HG02943 (cell line): ENCODE results near the gene PSMB11.
"Not testable (repeated sequence)": the region's sequence is repeated elsewhere in the genome, so short reads cannot be mapped to it uniquely, and the experiment has no call there.

Experiments used
- ATAC-seq: cut with Tn5 transposase; IDR thresholded peaks from one replicate; pipeline ENCODE4 v1.9.1; 2021; ENCODE audit warnings: mild to moderate bottlenecking, low read depth, moderate library complexity; ENCODE audit not compliant: unreplicated experiment

The PSMB11 gene

GRCh38 chr14:23013054-23013748, 28.8 kb upstream of the PSMB11 start:
- no peak for ATAC-seq

GRCh38 chr14:23013749-23014054, 28.3 kb upstream of the PSMB11 start:
- not testable (repeated sequence) for ATAC-seq

GRCh38 chr14:23015618-23016017, 26.4 kb upstream of the PSMB11 start:
- no peak for ATAC-seq

GRCh38 chr14:23017091-23017490, 24.9 kb upstream of the PSMB11 start:
- ATAC-seq, result no peak

- ATAC-seq, result no peak
These were observed 23.9 kb upstream of the PSMB11 start for GRCh38 chr14:23018107-23018506.

- ATAC-seq, result no peak
These were observed 21.6 kb upstream of the PSMB11 start for GRCh38 chr14:23020143-23021128.

GRCh38 chr14:23021434-23021833, 20.6 kb upstream of the PSMB11 start:
- ATAC-seq, result no peak

- no peak for ATAC-seq
These were observed 20.0 kb upstream of the PSMB11 start for GRCh38 chr14:23021889-23022442.

- no peak for ATAC-seq
These were observed 18.8 kb upstream of the PSMB11 start for GRCh38 chr14:23023022-23023794.

GRCh38 chr14:23023795-23024152, 18.2 kb upstream of the PSMB11 start:
- ATAC-seq, result no peak

- ATAC-seq, result no peak
These were observed 17.4 kb upstream of the PSMB11 start for GRCh38 chr14:23024612-23025075.

- no peak for ATAC-seq
These were observed 16.7 kb upstream of the PSMB11 start for GRCh38 chr14:23025151-23025814.

GRCh38 chr14:23028799-23029198, 13.2 kb upstream of the PSMB11 start:
- ATAC-seq, result no peak

- ATAC-seq, result no peak
These were observed 11.1 kb upstream of the PSMB11 start for GRCh38 chr14:23030936-23031335.

GRCh38 chr14:23033251-23033727, 8.7 kb upstream of the PSMB11 start:
- no peak for ATAC-seq

GRCh38 chr14:23033801-23034497, 8.1 kb upstream of the PSMB11 start:
- no peak for ATAC-seq

- peak; percentile 93 for ATAC-seq
These were observed 7.3 kb upstream of the PSMB11 start, which contains the start of gene PSMB5 for GRCh38 chr14:23034498-23035302. Gene PSMB5 (minus strand): TSS chr14:23034900. CDS start chr14:23034881, 19 bp downstream.
